Measurements from ENCODE around the gene WNT3A.
"Not testable (repeated sequence)": the region's sequence is repeated elsewhere in the genome, so short reads cannot be mapped to it uniquely, and the experiment has no call there.

Gene WNT3A

GRCh38 chr1:228006786-228007048, at the start of gene WNT3A:
TSS of gene WNT3A (plus strand) at chr1:228006998. CDS start at chr1:228007129, 131 bp downstream.
- no peak for DNase-seq

GRCh38 chr1:227958617-227959324, 48.0 kb upstream of the WNT3A start:
- no peak for DNase-seq

GRCh38 chr1:227959325-227959860, 47.4 kb upstream of the WNT3A start:
- no peak for DNase-seq

GRCh38 chr1:227961651-227962466, 44.9 kb upstream of the WNT3A start:
- DNase-seq, result no peak

- not testable (repeated sequence) for DNase-seq
Measured at GRCh38 chr1:227966733-227967132, 40.1 kb upstream of the WNT3A start.

- DNase-seq, result not testable (repeated sequence)
Measured at GRCh38 chr1:227967815-227968214, 39.0 kb upstream of the WNT3A start.

GRCh38 chr1:227970076-227970995, 36.5 kb upstream of the WNT3A start:
- DNase-seq, result not testable (repeated sequence)

- not testable (repeated sequence) for DNase-seq
Measured at GRCh38 chr1:227971216-227971615, 35.6 kb upstream of the WNT3A start.

- not testable (repeated sequence) for DNase-seq
Measured at GRCh38 chr1:227971643-227972282, 35.0 kb upstream of the WNT3A start.

- not testable (repeated sequence) for DNase-seq
Measured at GRCh38 chr1:227972283-227972679, 34.5 kb upstream of the WNT3A start.

- DNase-seq, result not testable (repeated sequence)
Measured at GRCh38 chr1:227972843-227973374, 33.9 kb upstream of the WNT3A start.

- DNase-seq, result not testable (repeated sequence)
Measured at GRCh38 chr1:227973724-227974288, 33.0 kb upstream of the WNT3A start.

- not testable (repeated sequence) for DNase-seq
Measured at GRCh38 chr1:227975583-227976283, 31.1 kb upstream of the WNT3A start.

GRCh38 chr1:227987181-227987580, 19.6 kb upstream of the WNT3A start:
- DNase-seq, result no peak

- no peak for DNase-seq
Measured at GRCh38 chr1:227994632-227995300, 12.0 kb upstream of the WNT3A start.

GRCh38 chr1:227996187-227996950, 10.4 kb upstream of the WNT3A start:
- DNase-seq, result no peak

- DNase-seq, result no peak
Measured at GRCh38 chr1:227998374-227999055, 8.3 kb upstream of the WNT3A start.

- DNase-seq, result peak; percentile 8
Measured at GRCh38 chr1:227999056-227999930, 7.5 kb upstream of the WNT3A start.

All from NCI-H748 treated with DMSO at 0.1 percent for 48 hours (cell line).